ENCODE results near the gene FAM210A.
"Not testable (repeated sequence)": the region's sequence is repeated elsewhere in the genome, so short reads cannot be mapped to it uniquely, and the experiment has no call there.

FAM210A gene

GRCh38 chr18:13696961-13697360, 29.4 kb downstream of the FAM210A start:
- no peak for DNase-seq

DNA sequence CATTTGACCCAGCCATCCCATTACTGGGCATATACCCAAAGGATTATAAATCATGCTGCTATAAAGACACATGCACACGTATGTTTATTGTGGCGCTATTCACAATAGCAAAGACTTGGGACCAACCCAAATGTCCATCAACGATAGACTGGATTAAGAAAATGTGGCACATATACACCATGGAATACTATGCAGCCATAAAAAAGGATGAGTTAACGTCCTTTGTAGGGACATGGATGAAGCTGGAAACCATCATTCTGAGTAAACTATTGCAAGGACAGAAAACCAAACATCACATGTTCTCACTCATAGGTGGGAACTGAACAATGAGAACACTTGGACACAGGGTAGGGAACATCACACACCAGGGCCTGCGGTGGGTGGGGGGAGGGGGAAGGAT, 31.0 kb downstream of the FAM210A start:
- not testable (repeated sequence) for DNase-seq

- not testable (repeated sequence) for DNase-seq
Observed at GRCh38 chr18:13690060-13690459, 36.3 kb downstream of the FAM210A start.

- DNase-seq, result no peak
Observed at GRCh38 chr18:13688191-13689136, 37.9 kb downstream of the FAM210A start.

- DNase-seq, result no peak
Observed at GRCh38 chr18:13684546-13684945, 41.8 kb downstream of the FAM210A start.

DNA sequence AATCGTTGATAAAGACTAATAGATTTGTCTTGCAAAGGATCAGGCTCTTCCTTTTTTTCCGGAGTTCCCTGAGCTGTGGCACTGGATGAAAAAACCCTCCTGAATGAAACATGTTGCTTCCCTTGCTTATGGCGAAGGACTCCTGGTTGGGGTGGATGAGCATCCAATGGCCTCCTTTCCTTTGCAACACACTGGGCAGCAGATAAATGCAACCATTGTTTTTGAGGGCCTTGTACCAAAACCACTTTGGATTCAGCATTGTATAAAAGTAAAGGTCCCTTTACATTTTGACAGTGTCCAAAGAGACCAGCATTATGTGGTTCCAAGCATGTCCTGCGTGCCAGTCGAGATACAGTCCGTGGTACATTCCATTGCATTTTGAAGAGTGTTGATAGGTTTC, 44.7 kb downstream of the FAM210A start:
- DNase-seq, result no peak

GRCh38 chr18:13680612-13681011, 45.7 kb downstream of the FAM210A start:
- no peak for DNase-seq

- DNase-seq, result not testable (repeated sequence)
Observed at GRCh38 chr18:13677350-13677749, 49.0 kb downstream of the FAM210A start.

DNA sequence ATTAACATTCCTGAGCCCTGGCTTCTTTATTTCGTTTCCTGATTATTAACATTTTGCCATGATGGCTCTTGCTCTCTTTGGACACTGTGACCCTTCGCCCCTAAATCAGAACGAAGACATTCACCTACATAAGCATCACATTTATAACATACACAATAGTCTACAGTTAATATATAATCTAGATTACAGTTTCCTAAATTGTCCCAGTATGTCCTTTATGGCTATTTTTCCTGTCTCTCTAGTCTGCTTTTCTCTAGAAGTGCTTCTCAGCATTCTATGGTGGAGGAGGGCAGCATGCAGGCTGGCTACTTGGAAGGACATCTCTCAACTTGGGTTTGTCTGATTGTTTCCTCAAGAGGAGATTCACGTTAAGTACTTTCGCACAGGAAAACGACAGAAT, 49.9 kb downstream of the FAM210A start:
- no peak for DNase-seq

DNA sequence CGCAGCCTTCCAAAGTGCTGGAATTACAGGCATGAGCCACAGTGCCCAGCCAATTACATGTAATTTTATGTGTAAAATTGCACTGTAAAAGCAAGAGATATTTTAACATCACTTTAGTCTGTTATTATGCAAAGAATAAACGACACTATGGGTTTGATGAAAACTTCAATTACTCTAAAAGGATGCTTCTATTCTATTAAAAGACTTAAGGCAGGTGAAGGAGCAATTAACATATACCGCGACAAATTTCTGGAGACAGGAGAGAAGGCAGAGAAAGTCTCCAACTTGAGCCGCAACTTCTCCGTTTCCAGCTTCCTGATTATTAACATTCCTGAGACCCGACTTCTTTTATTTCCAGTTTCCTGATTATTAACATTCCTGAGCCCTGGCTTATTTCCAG, 53.7 kb downstream of the FAM210A start:
- DNase-seq, result no peak

GRCh38 chr18:13661779-13662256, 64.5 kb downstream of the FAM210A start:
- DNase-seq, result no peak

- DNase-seq, result no peak
Observed at GRCh38 chr18:13661051-13661778, 65.1 kb downstream of the FAM210A start.

DNA sequence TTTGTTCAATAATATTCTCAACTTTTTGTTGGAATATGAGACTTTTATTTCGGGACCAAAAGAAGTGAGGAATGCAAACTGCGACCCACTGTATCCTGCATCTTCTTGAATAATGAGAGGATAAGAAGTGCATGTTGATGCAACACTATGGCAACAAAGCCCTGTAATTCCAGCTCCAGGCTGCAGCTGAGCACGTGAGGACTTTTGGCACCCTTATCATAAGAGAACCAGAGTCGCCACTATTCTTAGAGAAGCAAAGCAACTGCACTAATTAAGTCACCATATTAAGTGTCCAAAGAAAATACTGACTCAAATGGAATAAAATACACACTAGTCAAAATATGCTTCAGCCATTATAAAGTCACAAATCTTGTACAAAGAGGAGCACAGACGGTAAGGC, 65.8 kb downstream of the FAM210A start:
- DNase-seq, result no peak

DNA sequence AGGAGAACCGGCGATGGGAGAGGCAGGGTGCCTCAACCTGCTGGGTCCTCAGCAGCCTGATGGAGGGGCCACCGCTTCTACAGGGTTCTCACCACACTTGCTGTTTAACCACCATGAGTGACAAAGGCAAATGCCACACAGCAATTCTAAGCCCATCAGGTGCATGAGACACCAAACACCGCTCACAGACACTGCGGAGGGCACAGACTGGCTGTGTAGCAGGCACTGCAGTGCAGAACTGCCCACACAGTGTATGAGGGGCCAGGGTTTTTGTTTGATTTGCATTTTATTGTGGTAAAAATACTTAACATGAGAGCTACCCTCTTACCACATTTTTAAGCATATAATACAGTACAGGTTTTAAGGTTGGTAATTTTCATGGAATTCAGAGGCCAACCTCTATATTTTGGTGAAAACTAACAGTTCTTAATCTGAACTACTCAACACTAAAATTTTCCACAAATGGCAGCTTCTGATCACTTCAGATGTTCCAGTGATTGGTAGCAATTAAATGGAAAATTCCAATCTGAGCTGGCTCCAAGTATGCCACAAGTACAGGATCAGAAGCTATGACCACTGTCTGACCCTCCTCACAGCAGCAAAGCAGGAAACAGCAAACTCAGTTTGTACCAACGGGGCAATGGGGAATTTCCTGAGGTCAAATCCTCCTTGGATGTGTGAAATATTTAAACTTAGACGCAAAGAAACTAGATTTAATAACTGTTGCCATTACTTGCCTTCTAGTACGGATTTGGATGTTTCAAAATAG, 67.7 kb downstream of the FAM210A start:
- DNase-seq, result no peak

DNA sequence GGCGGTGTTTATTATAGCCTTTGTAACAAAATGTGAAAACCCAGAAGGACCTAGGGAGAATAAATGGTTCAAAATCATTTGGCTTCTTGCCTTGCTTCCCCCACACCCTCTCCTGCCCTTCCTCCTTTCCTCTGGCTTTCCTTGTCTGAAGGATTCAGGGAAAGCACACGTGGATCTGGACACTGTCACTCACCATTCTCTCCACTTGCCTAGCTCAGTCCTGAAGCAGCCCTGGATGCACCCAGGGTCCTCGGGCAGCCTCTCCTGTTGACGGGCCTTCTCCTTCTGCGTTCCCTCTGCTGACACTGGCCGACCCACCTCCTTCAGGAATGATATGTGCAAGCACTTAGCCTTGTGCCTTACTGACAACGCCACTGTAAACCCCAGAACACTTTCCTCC, 68.4 kb downstream of the FAM210A start:
- DNase-seq, result no peak

DNA sequence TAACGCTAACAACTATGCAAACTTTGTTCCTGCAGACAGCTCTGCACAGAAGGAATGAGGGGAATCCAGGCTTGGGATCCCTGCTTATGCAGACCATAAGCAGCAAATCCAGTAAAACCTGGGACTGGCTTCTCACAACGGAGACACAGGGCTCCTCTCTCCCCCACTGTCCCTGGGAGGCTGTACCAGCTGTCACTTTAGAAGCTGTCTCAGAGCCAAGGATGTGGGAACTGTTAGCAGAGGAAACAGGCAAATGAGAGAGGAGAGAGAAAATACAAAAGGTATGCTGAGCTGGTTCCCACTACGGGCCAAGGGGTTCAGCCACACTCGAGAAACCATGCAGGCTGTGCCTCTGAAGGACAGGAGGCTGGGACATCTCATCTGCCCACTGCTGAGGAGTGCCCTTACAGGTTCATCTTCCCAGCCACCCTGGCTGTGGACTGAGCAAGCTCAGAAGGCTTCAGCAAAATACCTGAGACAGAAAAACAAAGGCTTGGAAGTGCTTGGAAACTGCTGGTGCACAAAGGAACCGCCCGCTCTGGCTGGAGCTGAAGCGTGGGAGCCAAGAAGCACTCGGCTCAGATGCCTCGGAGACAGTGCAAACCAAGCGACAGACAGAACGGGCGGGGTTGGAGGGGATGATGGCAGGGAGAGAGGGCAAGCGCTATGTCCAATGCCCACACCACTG, 72.5 kb downstream of the FAM210A start:
- no peak for DNase-seq

GRCh38 chr18:13649397-13650390, 76.7 kb downstream of the FAM210A start:
- no peak for DNase-seq

- no peak for DNase-seq
Observed at GRCh38 chr18:13647761-13648160, 78.6 kb downstream of the FAM210A start.

DNA sequence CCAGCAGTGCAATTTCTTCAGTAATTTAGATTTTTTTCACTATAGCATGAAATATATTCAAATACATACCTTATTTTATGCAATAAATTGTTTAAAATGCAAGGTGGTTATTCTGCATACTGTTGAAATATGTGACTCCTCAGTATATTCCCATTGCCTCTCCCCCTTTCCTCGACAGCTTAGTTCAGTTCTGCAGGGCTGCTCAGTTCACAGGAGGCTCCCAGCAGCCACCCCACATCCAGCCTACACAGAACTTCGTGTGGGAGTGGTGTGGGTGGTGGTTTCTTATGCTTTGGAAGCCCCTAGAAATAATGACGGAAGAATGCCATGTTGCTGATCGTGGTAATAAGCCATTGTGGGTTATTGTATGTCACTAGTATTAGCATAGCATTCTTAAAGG, 79.7 kb downstream of the FAM210A start:
- no peak for DNase-seq

DNA sequence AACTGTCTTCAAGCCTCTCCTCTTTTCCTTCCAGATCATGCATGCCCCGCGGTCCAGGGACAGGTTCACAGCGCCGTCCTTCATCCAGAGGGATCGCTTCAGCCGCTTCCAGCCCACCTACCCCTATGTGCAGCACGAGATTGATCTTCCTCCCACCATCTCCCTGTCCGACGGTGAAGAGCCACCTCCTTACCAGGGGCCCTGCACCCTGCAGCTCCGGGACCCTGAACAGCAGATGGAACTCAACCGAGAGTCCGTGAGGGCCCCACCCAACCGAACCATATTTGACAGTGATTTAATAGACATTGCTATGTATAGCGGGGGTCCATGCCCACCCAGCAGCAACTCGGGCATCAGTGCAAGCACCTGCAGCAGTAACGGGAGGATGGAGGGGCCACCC, 81.3 kb downstream of the FAM210A start:
- DNase-seq, result no peak

GRCh38 chr18:13643261-13643751, 83.1 kb downstream of the FAM210A start:
- no peak for DNase-seq
